HG03025 (cell line): Measurements from ENCODE around the gene PYGB.

ENCODE experiments used
- ATAC-seq: cut with Tn5 transposase; IDR thresholded peaks from one replicate; pipeline ENCODE4 v1.9.1; 2021; ENCODE audit warnings: mild to moderate bottlenecking, moderate library complexity; ENCODE audit not compliant: unreplicated experiment, low FRiP score

Gene PYGB

DNA sequence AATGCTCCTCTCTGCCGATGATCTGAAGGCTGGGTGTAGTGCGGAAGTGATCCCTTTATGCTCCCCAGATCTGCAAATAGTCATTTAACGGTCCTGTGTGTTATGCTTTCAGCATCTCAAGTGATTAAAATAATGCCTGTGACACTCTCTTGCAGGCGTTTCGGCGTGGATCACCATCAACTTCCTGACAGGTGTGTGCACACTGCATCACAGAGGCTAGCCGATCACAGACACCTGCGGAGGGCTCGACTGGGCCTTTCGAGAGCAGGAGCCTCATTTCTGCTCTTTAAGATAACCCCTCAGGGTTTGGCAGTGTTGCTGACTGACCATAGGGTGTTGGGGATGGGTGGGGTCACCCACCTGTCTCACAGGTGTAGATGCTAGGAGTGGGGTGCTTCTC lies 32.4 kb upstream of the PYGB start:
- no peak for ATAC-seq

DNA sequence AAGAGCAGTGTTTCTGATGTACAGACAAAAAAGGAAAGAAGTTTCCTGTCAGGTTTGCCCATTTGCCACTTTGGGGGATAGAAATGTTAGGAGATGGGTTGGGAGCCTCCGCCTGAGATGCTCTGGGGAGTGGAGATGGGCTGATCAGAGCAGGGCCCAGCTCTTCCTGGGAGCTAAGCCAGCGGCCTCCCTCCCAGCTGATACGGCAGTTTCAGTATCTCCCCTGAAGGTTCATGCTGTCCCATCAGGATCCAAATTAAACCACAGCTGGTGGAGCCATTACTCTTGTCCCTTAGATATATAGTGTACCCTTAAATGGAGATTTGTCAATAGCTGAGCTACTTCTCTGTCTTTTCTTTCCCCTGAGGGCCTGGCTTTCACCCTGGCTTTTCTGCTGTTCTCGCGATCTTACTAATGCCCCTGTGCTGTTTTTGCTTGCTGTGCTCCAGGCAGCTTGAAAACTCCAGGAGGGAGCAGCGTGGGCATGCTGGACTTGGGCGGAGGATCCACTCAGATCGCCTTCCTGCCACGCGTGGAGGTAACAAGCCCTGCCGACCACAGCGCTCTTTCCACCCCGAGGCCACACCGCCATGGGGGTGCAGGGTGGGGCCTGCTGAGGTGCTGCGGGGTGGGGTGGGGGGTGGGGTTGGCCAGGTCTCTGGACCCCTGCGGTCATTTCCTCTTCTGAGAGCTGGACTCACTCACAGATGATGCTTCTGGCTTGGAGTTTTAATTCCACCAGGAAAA lies 31.5 kb upstream of the PYGB start:
- no peak for ATAC-seq

DNA sequence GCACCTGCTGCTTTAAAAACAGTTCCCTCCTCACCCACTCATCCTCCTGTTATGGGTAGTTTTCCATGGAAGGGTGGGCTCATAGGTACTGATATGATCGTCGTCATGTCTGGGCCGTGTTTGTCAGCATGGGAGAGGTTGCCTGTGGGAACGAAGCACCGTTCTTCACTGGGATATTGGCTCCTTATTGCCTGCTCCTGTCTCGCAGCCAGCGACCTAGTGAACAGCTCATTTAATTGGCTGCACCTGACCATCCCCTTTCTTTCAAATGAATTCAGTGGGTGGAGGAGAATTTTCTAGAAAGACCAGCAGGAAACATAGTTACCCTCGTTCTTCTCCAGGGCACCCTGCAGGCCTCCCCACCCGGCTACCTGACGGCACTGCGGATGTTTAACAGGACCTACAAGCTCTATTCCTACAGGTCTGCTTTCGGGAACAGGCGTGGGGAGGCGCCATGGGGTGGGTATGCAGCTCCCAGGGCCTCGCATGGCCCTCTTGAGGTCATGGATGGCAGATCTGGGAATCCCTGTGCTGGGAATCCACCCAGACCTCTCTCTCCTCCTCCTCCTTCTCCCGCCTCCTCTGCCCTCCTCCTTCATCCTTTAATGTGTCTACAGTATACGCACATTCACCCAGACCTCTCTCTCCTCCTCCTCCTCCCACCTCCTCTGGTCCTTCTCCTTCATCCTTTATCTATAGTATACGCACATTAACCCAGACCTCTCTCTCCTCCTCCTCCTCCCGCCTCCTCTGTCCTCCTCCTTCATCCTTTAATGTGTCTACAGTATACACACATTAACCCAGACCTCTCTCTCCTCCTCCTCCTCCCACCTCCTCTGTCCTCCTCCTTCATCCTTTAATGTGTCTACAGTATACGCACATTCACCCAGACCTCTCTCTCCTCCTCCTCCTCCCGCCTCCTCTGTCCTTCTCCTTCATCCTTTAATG lies 30.4 kb upstream of the PYGB start:
- no peak for ATAC-seq

DNA sequence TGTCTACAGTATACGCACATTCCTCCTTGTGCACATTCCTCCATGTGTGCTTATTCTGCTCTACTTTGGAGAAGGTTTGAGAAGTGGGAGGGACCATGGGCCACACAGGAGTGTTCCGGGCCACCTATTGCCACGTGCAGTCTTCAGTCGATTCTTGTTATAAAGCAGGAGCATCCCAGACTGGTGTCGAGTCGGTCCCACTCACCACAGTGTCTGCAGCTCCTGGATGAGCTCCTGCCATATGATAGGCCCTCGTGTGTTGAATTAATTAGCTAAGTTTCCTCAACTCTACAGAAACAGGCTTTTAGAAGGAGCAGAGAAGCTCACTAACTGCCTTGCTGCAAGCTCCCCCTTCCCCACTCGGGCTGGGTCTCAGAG lies 29.8 kb upstream of the PYGB start:
- ATAC-seq, result no peak

DNA sequence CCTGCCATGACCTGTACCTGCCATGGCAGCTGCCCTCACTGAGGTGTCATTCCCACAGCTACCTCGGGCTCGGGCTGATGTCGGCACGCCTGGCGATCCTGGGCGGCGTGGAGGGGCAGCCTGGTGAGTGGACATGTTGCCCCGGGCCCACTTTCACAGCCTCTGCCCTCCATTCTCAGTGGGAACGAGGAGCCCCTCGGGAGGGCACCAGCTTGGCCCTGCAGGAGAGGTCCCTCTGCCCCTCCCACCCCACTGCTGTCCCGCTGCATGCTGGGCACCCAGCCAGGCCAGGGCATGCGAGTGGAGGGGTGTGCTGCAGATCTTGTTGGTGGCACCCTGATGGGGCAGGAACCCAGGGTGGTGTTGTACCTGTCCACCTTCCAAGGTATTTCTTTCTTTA lies 29.4 kb upstream of the PYGB start:
- no peak for ATAC-seq

DNA sequence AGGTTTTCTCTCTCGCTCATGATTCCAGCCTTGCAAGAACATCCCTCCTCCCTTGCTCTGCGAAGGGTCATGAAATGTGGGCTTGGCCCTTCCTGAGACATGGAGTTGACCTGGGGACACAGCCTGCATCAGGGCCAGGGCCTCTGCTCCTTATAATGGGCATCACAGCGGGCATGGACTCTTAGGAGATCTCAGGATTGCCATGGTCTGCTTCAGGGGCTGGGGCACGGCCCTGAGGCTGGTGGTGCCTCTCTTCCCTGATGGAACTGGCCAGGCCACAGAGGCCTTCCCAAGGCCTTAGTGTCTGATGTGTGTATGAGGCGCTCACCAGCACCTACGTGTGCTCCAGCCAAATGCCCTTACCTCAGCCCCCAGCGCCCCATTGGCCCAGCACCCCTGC lies 28.5 kb upstream of the PYGB start:
- ATAC-seq, result no peak

DNA sequence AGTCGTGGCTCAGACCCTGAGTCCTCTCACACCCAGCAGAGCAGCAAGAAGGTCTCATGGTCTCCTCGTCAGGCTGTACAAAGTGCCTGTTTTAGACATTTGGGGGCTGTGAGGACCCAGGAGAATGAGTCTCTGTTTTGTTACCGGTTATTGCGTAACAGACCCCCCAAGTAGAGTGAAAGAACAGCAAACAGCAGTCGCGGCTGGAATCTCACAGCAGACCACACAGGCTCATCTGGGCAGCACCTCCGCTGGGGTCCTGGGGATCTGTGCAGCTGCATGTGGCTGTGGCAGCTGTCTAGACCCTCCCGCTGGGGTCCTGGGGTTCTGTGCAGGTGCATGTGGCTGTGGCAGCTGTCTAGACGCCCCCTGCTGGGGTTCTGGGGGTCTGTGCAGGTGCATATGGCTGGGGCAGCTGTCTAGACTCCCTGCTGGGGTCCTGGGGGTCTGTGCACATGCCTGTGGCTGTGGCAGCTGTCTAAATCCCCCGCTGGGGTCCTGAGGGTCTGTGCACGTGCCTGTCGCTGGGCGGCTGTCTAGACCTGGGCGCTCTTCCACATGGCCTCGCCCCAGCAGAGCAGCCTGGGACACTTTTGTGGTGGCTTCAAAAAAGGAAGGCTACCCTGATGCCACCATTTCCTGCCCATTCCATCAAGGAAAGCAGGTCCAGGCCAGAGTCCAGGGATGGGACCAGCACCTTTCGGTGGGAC lies 27.7 kb upstream of the PYGB start:
- no peak for ATAC-seq

DNA sequence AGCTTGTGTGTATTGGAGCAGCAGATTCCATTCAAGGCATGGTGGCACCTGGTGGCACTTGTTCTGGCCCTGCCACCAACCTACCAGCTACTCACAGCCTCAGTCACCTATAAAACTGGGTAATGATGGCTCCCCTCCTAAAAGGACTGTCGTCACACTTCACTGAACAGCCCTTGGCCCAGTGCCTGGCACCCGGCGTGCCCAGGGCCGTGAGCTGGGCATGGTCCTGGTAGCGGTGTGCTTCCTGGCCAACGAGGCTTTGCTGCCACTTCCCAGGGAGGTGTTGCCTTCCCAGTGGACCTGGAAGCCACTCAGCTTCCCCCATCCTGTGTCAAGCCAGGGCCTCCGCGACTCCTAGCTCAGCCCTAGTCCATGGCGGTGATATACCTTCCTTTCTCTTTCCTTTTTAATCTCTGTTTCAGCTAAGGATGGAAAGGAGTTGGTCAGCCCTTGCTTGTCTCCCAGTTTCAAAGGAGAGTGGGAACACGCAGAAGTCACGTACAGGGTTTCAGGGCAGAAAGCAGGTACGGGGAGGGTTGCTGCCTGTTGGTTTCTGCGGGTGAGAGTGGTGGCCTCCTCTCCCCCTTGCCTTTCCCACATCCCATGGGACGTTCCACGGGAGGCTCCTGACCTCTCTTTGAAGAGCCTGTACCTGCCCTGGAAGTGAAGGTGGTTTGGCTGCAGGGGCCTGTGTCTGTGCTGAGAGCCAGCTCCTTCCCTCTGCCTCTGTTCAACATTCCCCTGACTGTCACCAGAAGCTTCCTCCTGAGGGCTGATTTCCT lies 26.9 kb upstream of the PYGB start:
- no peak for ATAC-seq

DNA sequence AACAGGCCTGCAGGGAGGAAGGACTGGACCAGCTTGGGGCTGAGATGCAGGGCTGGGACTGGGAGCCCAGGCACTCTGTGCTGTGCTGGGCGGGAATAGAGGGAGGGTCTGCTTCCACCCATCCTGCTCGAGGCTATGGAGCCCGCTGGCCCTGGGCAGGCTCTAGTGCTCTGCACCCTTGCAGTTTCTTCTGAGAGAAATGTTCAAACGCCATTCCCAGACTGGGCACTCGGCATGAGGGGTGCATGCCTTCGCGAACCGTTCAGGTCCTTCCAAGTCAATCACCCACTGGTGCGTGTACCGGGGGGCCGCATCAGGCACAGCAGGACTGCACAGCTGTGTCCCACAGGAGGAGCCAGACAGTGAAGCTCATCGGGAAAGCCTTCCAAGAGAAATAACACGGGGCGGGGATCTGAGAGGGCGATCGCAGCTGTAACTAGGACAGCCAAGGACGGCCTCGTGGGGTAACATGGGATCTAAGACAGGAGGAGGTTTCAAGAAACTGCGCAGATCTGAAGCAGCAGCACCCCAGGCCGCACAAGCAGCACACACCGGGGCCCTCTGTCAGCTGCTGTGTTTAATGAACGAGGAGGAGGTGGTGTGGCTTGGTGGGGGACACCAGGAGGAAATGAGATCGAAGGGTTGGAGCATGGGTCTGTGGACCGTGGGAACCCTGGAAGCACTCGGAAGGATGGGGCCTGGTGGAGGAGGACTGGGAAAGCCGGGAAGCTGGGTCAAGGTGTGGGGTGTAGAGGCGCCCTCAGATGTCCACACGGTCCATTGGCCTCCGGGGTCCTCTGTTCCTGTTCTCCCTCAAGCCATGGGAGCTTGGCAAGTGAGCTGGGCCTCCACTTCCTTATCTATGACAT lies 26.1 kb upstream of the PYGB start:
- ATAC-seq, result no peak

DNA sequence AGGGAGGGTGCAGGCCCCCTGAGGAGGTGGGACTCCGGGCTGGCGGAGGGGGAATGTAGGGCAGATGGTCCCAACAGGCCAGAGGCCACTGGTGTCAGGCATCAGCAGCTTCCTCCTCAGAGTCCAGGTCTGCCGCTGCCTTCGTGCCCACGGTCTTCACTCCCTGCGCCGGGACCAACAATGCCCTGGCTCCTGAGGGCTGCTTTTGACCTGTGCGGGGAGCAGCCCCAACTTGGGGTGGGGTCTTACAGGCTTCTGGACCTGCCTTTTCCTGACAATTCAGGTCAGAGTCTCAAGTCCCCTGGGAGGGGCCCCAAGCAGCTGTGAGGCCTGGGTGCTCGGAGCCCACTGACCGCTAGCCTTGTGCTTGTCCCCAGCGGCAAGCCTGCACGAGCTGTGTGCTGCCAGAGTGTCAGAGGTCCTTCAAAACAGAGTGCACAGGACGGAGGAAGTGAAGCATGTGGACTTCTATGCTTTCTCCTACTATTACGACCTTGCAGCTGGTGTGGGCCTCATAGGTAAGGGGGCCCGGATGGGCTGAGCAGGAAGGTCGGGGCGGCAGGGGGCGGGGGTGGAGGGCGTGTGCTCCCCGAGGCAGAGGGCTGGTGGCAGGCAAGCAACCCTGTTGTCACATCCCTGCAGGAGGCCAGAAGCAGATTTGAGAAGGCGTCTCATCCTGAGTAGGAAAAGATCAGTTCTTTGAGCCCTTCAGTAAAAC lies 25.3 kb upstream of the PYGB start:
- ATAC-seq, result no peak

DNA sequence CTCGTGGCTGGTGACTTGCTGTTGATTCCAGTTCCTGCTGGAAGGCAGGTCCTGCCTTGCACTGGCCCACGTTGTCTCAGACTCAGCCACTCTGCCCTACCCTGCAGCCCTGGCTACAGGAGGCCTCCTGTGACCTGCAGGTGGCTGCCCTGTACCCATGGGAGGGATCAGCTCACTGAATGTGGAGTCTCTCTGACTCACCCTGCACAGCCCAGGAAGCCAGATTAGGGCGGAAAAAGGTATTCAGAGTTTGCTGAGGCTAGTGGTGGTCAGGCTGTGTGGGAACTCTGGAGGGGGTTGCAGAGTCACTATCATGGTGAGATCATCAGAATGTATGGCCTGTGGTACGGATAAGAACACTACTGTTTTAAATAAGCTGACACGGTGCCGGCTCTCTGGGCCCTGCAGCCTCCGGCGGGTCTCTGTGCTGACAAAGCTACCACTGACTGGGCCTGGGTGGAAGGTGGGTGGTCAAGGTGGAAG lies 24.7 kb upstream of the PYGB start:
- no peak for ATAC-seq

DNA sequence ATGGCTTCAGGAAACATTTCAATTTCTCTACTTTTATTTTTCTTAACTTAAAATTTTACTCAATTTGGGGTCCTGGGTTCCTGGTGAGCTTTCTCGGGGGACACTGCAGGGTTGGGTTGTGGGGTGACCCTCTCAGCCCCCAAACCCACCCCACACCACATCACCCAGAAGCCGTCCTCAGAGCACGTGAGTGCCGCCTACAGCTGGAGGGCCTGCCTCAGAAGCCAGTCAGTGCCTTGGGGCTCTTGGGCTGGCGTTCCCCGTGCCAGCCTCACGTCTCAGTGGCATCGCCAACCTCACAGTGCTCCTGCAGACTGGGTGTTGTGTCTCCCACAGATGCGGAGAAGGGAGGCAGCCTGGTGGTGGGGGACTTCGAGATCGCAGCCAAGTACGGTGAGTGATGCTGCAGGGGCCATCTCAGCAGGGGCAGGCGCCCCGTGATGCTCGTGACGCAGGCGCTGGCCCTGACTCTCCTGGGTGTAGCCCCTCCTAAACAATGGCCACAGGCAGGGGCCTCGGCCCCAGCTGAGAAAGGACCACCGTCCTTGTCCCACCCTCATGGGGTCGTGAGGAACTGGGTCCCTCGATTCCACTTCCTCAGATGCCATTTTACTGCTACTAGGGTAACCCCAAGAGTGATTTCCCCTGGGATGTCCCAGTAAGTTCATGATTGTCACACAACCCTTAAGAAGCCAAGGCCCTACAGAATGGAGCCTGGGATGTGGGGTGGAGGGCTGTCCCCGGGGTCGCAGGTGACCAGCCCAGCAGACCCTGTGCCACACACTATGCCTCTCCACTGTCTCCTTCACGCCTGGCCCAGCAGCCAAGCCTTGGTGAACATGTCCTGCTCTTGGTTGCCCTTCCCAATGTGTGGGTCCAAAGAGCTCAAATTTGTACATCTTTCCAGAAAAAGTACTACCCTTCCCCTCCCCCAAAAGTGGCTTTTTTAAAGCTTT lies 23.8 kb upstream of the PYGB start:
- ATAC-seq, result no peak

DNA sequence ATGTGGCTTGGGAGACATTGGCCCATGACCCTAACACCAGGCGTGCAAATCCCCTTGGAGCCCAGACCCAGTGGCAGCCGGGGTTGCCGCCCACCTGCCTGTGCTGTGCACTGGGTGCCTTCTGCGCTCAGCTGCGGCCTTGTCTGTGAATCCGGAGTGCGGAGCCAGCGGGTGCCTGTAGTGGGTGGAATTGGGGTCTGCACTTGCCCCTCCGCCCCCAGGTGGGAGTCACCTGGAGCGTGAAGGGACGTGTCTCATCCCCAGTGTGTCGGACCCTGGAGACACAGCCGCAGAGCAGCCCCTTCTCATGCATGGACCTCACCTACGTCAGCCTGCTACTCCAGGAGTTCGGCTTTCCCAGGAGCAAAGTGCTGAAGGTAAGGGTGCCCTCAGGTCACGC lies 22.9 kb upstream of the PYGB start:
- ATAC-seq, result no peak

DNA sequence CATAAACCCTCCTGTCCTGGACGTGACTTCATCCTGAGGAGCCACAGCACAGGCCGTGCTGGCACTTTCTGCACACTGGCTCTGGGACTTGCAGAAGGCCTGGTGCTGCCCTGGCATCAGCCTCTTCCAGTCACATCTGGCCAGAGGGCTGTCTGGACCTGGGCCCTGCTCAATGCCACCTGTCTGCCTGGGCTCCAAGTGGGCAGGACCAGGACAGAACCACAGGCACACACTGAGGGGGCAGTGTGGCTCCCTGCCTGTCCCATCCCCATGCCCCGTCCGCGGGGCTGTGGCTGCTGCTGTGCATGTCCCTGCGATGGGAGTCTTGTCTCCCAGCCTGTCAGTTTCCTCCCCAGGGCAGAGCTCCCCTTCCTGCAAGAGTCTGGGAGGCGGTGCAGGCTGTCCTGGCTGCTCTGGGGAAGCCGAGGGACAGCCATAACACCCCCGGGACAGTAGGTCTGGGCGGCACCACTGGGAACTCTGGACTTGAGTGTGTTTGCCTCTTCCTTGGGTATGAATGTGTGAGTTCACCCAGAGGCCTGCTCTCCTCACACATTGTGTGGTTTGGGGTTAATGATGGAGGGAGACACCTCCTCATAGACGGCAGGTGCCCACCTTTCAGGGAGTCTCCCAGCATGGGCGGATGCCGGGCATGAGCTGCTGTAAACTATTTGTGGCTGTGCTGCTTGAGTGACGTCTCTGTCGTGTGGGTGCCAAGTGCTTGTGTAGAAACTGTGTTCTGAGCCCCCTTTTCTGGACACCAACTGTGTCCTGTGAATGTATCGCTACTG lies 22.0 kb upstream of the PYGB start:
- ATAC-seq, result no peak

DNA sequence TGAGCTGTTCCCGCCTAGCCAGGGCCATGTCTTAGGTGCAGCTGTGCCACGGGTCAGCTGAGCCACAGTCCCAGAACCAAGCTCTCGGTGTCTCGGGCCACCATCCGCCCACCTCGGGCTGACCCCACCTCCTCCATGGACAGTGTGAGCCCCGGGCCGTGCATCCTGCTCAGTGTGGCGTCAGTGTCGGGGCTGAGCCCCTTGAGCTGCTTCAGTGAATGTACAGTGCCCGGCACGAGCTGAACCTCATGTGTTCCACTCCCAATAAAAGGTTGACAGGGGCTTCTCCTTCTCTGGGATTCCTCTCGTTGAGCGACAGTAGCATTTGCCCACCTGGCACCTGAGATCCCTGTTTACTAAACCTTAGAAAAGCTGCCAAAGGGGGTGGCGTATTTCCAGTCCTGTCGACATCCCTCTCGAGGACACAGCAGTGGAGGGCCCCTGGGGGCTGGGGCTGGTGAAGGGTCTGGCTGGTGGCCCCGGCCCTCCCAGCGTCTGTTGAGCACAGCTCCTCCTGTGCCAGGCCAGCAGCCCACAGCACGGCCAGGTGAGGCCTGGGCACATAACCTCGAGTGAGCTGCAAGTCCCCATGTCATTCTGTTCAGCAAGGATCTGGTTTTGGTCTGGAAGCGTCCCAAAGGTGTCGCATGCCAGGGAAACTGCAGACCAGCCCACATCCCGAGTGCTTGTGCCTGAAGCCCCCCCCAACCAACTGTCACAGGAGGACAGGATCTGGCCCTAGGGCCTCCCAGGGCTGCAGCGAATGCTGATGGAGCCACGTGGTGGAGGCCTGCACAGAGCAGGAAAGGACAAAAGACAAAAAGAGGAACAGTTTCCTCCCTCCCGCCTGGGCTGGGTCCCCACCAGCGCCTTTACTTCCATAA lies 21.2 kb upstream of the PYGB start:
- ATAC-seq, result no peak

DNA sequence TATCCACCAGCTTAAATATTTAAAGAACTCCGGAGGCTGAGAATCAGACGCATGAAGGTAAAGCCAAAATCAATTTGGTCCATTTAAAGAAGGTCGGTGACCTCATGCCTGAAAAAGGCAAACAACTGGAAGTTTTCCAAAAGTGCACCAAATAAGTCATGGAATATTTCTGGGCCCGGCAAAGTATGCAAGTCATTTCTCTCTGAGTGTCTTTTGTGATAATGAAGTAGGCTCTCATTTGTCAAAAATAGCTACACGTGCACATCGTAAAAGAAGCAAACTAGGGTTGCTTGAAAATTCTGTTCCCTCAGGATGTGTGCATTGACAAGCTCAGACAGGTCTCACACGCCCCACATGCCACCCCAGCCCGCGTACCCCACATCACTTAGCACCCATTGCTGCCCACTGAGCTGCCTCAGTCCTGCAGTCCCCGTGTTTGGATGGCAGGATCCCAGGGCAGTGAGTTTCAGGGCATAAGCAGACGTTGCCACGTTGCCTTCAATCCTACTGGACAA lies 20.5 kb upstream of the PYGB start:
- ATAC-seq, result no peak
